ENCODE measurements around the gene AIMP1.

DNA sequence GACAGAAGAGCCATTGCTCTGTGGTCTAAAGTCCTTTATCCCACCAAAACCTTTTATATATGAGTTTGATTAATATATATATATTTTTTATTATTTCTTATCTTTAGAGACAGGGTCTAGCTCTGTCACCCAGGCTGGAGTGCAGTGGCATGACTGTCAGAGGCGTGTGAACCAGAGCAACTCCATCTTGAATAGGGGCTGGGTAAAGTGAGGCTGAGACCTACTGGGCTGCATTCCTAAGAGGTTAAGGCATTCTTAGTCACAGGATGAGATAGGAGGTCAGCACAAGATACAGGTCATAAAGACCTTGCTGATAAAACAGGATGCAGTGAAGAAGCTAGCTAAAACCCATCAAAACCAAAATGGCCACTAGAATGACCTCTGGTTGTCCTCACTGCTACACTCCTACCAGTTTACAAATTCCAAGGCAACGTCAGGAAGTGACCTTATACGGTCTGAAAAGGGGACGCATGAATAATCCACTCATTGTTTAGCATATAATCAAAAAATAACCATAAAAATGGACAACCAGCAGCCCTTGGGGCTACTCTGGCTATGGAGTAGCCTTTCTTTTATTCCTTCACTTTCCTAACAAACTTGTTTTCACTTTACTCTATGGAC, 10.8 kb upstream of the AIMP1 start:
- no peak for TF ChIP-seq MYNN (tag by site-specific recombination; IDR thresholded peaks at IDR 0.05; ENCODE audit: borderline replicate concordance)
- TF ChIP-seq, protein P1, sequence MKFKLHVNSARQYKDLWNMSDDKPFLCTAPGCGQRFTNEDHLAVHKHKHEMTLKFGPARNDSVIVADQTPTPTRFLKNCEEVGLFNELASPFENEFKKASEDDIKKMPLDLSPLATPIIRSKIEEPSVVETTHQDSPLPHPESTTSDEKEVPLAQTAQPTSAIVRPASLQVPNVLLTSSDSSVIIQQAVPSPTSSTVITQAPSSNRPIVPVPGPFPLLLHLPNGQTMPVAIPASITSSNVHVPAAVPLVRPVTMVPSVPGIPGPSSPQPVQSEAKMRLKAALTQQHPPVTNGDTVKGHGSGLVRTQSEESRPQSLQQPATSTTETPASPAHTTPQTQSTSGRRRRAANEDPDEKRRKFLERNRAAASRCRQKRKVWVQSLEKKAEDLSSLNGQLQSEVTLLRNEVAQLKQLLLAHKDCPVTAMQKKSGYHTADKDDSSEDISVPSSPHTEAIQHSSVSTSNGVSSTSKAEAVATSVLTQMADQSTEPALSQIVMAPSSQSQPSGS (tag by site-specific recombination; IDR thresholded peaks at IDR 0.05; ENCODE audit: low read depth): no peak
- no peak for TF ChIP-seq ZNF121 (tag by site-specific recombination; IDR thresholded peaks at IDR 0.05)
- no peak for TF ChIP-seq ZNF654 (tag by site-specific recombination; IDR thresholded peaks at IDR 0.05; ENCODE audit: low read depth)
- no peak for TF ChIP-seq ZNF521 (tag by site-specific recombination; IDR thresholded peaks at IDR 0.05)
- TF ChIP-seq CTCF (tag by site-specific recombination; IDR thresholded peaks at IDR 0.05): no peak
- no peak for TF ChIP-seq ZNF76 (tag by site-specific recombination; IDR thresholded peaks at IDR 0.05; ENCODE audit: borderline replicate concordance, low read depth)
- no peak for TF ChIP-seq ZNF132 (tag by site-specific recombination; IDR thresholded peaks at IDR 0.05; ENCODE audit: borderline replicate concordance)
- TF ChIP-seq PRDM10 (tag by site-specific recombination; IDR thresholded peaks at IDR 0.05): no peak
- TF ChIP-seq ZNF266 (tag by site-specific recombination; IDR thresholded peaks at IDR 0.05; ENCODE audit: low read depth): no peak
